ENCODE data around the gene FADS1.

DNA sequence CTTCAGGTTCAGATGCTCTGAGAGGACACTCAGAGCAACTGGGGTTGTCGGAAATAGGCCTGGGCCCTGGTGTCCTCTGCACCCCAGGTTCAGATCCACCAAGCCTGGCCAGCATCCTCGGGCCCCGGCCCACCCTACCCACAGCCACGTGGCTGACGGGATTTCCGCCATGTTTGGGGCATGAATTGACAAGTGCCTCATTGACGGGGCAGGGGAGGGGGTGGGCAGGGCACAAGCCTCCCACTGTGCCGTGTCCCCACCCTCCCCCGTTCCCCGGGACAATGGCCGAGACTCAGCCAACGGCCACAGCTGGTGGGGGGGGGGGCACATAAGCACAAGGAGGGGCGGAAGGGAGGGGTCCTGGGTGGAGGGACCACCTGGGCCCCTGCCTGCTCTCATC, 55.9 kb downstream of the FADS1 start:
- TF ChIP-seq, protein P1, sequence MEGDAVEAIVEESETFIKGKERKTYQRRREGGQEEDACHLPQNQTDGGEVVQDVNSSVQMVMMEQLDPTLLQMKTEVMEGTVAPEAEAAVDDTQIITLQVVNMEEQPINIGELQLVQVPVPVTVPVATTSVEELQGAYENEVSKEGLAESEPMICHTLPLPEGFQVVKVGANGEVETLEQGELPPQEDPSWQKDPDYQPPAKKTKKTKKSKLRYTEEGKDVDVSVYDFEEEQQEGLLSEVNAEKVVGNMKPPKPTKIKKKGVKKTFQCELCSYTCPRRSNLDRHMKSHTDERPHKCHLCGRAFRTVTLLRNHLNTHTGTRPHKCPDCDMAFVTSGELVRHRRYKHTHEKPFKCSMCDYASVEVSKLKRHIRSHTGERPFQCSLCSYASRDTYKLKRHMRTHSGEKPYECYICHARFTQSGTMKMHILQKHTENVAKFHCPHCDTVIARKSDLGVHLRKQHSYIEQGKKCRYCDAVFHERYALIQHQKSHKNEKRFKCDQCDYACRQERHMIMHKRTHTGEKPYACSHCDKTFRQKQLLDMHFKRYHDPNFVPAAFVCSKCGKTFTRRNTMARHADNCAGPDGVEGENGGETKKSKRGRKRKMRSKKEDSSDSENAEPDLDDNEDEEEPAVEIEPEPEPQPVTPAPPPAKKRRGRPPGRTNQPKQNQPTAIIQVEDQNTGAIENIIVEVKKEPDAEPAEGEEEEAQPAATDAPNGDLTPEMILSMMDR (IDR thresholded peaks at IDR 0.05; ENCODE audit: low read length), result no peak
- TF ChIP-seq EZH2 (IDR thresholded peaks at IDR 0.05; ENCODE audit: borderline replicate concordance, low read length), result no peak
